GM21723 (cell line): ENCODE results near the gene ZNF442.
"Not testable (repeated sequence)": the region's sequence is repeated elsewhere in the genome, so short reads cannot be mapped to it uniquely, and the experiment has no call there.

ENCODE experiments used
- ATAC-seq: cut with Tn5 transposase; IDR thresholded peaks from one replicate; pipeline ENCODE4 v1.9.1; 2021; ENCODE audit warnings: mild to moderate bottlenecking, moderate library complexity; ENCODE audit not compliant: unreplicated experiment

ZNF442 gene

GRCh38 chr19:12331211-12331941 lies 34.1 kb downstream of the ZNF442 start:
- peak; percentile 46 for ATAC-seq

- ATAC-seq = no peak
Observed at GRCh38 chr19:12330340-12330739, 35.1 kb downstream of the ZNF442 start.

- ATAC-seq = no peak
Observed at GRCh38 chr19:12325690-12326089, 39.8 kb downstream of the ZNF442 start.

- no peak for ATAC-seq
Observed at GRCh38 chr19:12318782-12319413, 46.6 kb downstream of the ZNF442 start.

- no peak for ATAC-seq
Observed at GRCh38 chr19:12314553-12314952, 50.9 kb downstream of the ZNF442 start.

- not testable (repeated sequence) for ATAC-seq
Observed at GRCh38 chr19:12308891-12309290, 56.6 kb downstream of the ZNF442 start.
